ENCODE measurements around the gene ARMC9.

DNA sequence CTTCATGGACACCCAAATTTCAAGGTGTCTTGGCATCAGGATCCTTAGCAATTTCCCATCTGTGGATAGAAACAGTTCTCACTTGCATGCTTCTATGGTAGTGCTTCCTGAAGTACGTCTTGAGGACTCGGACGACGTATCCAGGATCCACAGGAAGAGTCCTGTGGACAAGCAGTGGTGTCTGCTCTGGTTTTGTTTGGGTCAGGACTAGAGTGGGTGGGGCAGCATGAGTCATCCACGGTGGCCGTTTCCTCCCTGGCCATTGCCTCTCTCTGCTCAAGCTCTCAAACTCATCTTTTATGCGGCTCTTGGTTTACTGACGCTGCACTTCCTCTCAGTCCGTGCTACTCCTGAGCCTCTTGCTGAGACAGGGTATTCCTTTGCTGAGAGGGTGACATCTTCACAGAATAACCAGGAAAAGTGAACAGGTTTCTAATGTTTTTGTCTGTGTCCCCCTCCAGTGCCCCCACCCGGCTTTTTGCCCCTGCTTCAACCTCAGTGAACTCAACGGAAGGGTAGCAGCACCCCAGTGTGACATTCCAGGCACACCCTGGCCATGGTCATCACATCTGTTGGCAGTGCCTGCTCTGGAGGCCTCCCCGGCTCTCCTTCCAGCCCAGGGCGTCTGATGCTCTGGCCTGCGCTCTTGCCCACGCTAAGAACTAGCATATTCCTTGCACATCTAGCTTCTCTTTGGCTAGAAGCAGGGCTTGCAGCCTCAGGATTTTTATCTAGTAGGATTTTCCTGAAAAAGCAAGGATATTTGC is 62.2 kb downstream of the ARMC9 start:
- TF ChIP-seq, protein P1, sequence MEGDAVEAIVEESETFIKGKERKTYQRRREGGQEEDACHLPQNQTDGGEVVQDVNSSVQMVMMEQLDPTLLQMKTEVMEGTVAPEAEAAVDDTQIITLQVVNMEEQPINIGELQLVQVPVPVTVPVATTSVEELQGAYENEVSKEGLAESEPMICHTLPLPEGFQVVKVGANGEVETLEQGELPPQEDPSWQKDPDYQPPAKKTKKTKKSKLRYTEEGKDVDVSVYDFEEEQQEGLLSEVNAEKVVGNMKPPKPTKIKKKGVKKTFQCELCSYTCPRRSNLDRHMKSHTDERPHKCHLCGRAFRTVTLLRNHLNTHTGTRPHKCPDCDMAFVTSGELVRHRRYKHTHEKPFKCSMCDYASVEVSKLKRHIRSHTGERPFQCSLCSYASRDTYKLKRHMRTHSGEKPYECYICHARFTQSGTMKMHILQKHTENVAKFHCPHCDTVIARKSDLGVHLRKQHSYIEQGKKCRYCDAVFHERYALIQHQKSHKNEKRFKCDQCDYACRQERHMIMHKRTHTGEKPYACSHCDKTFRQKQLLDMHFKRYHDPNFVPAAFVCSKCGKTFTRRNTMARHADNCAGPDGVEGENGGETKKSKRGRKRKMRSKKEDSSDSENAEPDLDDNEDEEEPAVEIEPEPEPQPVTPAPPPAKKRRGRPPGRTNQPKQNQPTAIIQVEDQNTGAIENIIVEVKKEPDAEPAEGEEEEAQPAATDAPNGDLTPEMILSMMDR (IDR thresholded peaks at IDR 0.05) = no peak
- TF ChIP-seq POLR2A (IDR thresholded peaks at IDR 0.05) = no peak

Measured in body of pancreas (tissue), 4 donors.